Fibroblast of mammary gland (primary cell): Measurements from ENCODE around the gene KCNK6.
"Not testable (repeated sequence)": the region's sequence is repeated elsewhere in the genome, so short reads cannot be mapped to it uniquely, and the experiment has no call there.

ENCODE experiments used
- DNase-seq: peaks from one replicate; pipeline ENCODE4 v3.0.0-alpha.2; 2010; ENCODE audit warnings: low read depth
- H3K4me3 ChIP-seq: 2 replicates; pipeline ENCODE4 v1.5.1; 2011; ENCODE audit warnings: low read depth, mild to moderate bottlenecking, low read length, moderate library complexity; ENCODE audit not compliant: control insufficient read depth
- CTCF ChIP-seq: conservative IDR thresholded peaks from 2 replicates; pipeline ENCODE4 v1.5.1; 2011; ENCODE audit warnings: low read depth, low read length, inconsistent platforms; ENCODE audit not compliant: control insufficient read depth, insufficient read depth

The KCNK6 gene

GRCh38 chr19:38360351-38360750 is 40.7 kb downstream of the KCNK6 start:
- DNase-seq: no peak
- no peak for TF ChIP-seq CTCF
- no peak overlapping the region for H3K4me3 ChIP-seq

- no peak for TF ChIP-seq CTCF
- DNase-seq: no peak
These were observed 41.4 kb downstream of the KCNK6 start for GRCh38 chr19:38360839-38361631.

GRCh38 chr19:38361633-38362075 is 42.0 kb downstream of the KCNK6 start:
- TF ChIP-seq CTCF: no peak
- H3K4me3 ChIP-seq: peak overlapping the region; percentile 53
- peak; percentile 52 for DNase-seq

More at GRCh38 chr19:38360839-38361631, 41.4 kb downstream of the KCNK6 start:
- H3K4me3 ChIP-seq: peak overlapping the region; percentile 53

GRCh38 chr19:38362076-38362945 is 42.7 kb downstream of the KCNK6 start:
- TF ChIP-seq CTCF: no peak
- H3K4me3 ChIP-seq: peak overlapping the region; percentile 53
- DNase-seq: peak; percentile 37

- not testable (repeated sequence) for H3K4me3 ChIP-seq, DNase-seq
These were observed 43.5 kb downstream of the KCNK6 start for GRCh38 chr19:38362946-38363688.

GRCh38 chr19:38367041-38367440 is 47.4 kb downstream of the KCNK6 start:
- no peak overlapping the region for H3K4me3 ChIP-seq
- no peak for DNase-seq
- TF ChIP-seq CTCF: no peak
